Limb (tissue), 2 donors: ENCODE results near the gene PPM1L.
"Not testable (repeated sequence)": the region's sequence is repeated elsewhere in the genome, so short reads cannot be mapped to it uniquely, and the experiment has no call there.

Experiments used
- DNase-seq, 2 donors: peaks; one replicate each; pipeline ENCODE4 v3.0.0-alpha.2; 2016; ENCODE audit errors: extremely low spot score in 2 of 2

The PPM1L gene

DNA sequence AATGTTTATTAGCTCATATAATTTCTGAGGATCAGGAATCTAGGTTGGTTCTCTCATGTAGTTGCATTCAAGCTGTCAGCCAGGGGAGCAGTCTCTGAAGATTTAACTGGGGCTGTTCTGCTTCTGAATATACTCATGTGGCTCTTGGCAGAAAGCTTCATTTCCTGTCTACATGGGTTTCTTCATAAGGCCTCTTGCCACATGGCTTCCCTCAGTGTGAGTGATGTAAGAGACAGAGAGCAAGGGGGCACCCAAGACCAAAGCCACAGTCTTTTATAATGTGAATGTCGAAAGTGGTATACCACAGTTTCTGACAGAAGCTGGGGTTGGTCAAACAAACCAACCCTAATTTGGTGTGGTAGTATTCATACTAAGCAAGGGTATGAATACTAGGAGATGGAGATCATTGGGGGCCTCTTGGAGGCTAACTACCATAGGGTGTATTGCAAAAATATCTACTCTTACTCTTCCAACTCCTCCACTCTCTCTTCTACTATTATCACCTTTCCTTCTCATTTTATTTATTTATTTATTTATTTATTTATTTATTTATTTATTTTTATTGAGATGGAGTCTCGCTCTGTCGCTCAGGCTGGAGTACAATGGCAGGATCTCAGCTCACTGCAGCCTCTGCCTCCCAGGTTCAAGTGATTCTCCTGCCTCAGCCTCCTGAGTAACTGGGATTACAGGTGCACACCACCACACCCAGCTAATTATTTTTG lies 225.3 kb downstream of the PPM1L start:
- no peak for DNase-seq

- no peak for DNase-seq
Observed at GRCh38 chr3:160982491-160982890, 226.5 kb downstream of the PPM1L start.

GRCh38 chr3:160983900-160984299 lies 227.9 kb downstream of the PPM1L start:
- DNase-seq, result not testable (repeated sequence)

DNA sequence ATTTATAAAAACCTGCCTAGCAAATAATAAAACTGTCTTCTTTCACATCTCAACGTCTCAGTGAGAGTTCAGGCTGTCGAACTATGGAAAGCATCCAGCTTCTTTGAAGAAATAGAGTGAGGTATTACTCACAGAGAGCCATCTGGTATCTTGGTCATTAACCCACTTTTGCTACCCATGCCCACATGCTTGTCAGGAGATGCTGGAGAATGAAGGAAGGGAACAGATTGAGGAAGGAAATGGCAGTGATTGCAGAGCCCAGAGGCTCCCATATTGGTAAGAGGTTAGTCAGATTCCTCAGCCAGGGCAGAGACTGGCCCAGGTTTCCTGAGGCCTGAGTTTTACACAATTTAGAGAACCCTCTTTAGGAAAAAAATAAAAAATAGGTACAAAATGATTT lies 230.0 kb downstream of the PPM1L start:
- no peak for DNase-seq

DNA sequence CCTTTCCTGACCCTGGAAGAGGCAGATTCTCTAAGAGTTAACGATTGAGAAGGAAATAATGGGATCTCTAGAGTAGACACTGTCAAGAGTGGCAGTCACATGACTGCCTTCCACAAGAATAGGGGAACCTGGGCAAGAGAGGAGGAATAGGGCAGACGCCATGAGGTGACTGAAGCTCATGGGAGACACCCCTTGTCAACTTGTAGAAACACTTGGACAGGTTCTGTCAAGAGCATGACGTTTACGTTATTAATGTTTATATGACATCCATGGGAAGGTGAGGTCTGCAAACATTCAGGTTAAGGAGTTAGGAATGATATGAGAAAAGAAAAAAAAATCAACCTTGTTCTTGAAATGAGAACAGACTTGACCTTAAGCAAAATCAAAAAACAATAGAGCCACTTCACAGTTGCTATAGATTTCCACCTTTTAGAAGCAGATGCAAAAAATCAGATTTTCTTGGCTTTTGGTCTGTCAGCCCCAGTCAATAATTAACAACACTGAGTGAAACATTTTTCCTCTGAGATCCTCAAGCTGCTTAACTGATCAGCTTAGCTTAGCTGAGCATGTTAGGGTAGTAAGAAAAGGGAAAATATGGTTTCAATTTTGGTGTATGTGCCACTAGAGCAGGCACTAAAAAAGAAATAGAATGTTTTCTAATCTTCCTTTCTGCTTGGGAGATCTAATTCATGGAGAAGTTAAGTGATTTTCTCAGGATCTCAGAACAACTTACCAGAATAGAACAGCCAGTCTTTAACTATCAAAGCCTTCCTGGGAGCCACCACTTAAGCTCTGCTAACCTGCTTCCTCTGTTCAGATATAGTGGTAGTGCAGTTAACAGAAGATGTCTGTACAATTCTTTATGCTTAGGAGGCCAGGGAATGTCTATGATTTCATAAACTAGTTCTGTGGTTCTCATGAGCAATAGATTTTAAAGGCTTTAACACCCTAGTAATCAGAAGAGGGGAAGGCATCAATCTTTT lies 232.2 kb downstream of the PPM1L start:
- DNase-seq, result no peak

- DNase-seq, result no peak
Observed at GRCh38 chr3:160990446-160990845, 234.4 kb downstream of the PPM1L start.

DNA sequence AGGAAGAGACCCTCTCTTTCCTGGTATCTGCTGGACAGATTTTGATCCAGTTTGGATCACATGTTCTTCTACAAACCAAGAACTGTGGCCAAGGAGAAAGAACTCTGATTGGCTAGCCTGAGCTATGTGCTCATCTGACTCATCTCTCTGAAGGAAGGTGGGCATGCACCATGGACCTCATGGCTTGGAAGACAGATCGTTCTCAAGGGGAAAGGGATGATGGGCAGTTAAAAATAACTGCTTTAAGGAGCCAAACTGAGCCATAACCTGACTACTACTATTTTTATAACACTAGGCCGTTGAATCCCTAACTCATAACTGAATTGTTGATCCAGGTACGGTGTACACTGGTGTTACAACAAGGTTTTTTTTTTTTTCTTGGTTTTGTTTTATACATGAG lies 236.7 kb downstream of the PPM1L start:
- DNase-seq, result no peak

- DNase-seq, result no peak
Observed at GRCh38 chr3:160996811-160997210, 240.8 kb downstream of the PPM1L start.

DNA sequence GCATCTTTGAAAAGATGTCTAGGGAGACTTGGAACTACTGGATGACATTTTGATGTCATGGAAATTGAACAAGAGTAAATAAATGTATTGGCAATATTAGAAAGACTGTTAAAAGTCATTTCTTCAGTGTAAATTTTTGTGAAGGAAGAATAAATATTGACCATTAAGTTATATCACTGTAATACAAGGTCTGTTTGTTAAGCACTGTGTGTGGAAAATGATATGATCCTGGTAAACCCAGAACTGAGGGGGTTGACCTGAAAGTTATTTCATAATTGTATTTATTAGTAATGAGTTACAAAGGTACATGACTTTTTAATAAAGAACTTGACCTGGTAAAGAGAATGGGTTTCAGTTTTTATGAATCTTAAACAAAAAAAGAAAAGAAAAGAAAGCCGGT lies 242.6 kb downstream of the PPM1L start:
- DNase-seq, result no peak

- no peak for DNase-seq
Observed at GRCh38 chr3:160999274-160999673, 243.2 kb downstream of the PPM1L start.

- DNase-seq, result no peak
Observed at GRCh38 chr3:161008086-161008485, 252.1 kb downstream of the PPM1L start.

GRCh38 chr3:161010151-161010550 lies 254.1 kb downstream of the PPM1L start:
- not testable (repeated sequence) for DNase-seq

DNA sequence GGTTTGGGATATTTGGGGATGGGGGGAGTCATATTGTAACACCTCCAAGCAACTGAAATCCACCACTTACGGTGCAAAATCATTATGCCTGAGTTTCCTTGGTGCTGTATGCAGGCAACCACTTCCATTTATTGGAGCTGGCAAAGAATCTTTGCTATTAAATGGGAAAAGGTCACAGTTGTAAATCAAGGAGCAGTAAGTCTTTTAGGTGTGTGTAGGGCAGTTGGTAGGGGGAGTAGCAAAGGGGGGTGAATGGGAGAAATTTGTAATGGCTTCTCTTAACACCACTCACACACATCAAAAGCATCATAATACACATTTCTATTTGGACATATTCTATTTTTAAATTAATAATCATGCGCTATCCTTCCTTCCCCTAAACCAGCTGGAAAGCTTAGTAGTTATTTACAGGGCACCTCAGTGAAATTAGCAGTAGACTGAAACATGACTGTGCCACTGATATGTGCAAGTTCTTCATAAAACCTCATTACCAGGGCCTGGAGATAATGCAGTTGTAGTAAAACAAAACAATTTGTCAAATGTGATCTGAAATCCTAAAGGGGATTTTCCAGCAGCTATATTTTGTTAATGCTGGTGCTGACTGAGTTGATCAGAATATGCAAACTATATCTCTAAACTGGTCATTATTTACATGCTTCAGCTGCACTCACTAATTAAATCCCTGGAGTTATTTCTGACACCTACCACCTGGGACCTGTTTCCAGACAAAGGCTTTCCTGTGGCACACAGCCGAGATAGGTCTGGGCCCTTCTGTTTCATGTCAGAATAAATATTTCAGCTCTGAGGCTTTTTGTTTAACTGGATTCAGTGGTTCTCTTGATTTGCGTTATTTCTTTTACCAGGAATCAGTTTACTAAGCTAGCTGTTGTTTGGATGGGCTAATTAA lies 259.1 kb downstream of the PPM1L start:
- no peak for DNase-seq

DNA sequence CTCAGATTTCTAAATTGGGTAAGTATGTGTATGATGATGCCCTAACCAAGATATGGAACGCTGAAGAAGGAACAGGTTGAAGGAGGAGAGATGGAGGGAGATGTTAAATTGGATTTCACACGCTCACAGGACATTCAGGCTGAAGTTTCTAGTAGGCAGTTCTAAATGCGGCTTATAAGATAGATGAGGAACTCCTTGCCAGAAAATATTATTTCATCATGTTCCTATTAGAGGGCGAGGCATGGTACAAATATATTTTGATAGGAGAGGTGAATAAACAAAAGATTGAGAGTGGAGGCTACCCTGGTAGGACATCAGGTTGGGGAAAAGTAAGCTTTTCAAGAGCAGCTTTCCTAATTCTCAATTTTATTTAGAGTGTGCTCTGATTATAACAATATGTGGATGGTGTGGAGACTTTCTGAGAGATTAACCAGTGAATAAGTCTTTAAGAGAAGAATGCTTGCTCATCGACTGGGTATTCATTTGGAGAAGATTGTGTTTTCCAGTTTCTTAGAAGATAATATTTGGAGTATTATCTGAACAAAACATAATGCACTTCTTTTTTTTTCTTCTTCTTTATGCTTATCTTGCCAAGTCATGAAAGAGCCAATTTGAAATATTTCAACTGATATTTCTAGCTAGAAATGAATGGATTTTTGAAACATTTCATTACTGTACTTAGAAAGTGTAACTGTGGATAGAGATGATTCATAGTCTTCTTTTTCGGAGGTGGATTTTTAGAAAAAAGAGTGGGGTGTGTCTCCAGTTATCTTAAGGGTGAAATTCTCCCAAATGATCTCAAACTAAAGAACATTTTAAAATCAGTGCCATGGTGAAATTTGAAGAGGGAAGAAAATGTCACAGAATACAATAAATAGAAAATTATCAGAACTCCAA lies 260.6 kb downstream of the PPM1L start:
- DNase-seq, result no peak

- no peak for DNase-seq
Observed at GRCh38 chr3:161017971-161018370, 261.9 kb downstream of the PPM1L start.

DNA sequence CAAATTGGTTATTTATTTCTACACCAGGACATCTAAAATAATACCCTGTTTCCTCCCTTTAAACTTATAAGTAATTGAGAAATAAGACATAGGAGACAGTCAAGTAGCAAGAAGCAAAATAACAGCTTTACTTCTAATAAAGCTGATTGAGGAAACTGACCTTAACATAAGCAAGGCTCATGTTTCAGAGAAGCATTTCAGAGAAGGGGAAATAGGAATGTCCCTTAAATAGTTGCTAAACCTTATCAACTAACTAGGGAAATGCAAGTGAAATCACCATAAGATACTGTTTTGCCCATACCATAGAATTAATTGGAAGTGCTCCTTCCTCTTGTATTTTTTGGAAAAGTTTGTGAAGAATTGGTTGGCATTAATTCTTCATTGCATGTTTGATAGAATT lies 264.2 kb downstream of the PPM1L start:
- no peak for DNase-seq

DNA sequence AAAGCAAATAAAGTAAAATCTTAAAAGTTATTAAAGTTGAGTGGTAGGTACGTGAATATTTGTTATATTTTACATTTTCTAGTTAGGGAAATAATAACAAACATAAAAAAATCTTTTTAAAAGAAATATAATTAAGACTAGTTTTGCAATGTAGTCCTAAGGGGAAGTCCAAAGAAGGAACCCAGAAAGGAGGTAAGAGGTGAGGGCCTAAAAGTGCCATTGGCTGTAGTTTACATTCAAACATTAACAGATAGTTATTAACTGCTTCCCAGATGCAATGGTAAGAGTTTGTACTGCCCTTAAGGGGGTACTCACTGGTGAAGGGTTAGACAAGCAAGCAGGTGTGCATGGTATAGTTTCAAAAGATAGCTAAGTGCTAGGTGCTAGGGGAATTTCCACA lies 269.9 kb downstream of the PPM1L start:
- no peak for DNase-seq

- no peak for DNase-seq
Observed at GRCh38 chr3:161026612-161027510, 270.8 kb downstream of the PPM1L start.

- DNase-seq, result no peak
Observed at GRCh38 chr3:161028555-161029153, 272.6 kb downstream of the PPM1L start.
